HG03139 (cell line): ENCODE measurements around the gene KCNJ14.

Experiments
- ATAC-seq: cut with Tn5 transposase; IDR thresholded peaks from one replicate; pipeline ENCODE4 v1.9.1; 2021; ENCODE audit not compliant: unreplicated experiment

The KCNJ14 gene

GRCh38 chr19:48502350-48503018, 47.1 kb downstream of the KCNJ14 start:
- ATAC-seq: no peak

GRCh38 chr19:48506138-48506733, 50.9 kb downstream of the KCNJ14 start:
- no peak for ATAC-seq

- ATAC-seq: no peak
Observed at GRCh38 chr19:48507911-48508439, 52.6 kb downstream of the KCNJ14 start.

GRCh38 chr19:48508729-48509411, 53.5 kb downstream of the KCNJ14 start:
- ATAC-seq: no peak

- ATAC-seq: no peak
Observed at GRCh38 chr19:48509467-48510194, 54.3 kb downstream of the KCNJ14 start.

- no peak for ATAC-seq
Observed at GRCh38 chr19:48510421-48511268, 55.3 kb downstream of the KCNJ14 start.

GRCh38 chr19:48511321-48511731, 56.0 kb downstream of the KCNJ14 start:
- ATAC-seq: no peak

- no peak for ATAC-seq
Observed at GRCh38 chr19:48511800-48512503, 56.6 kb downstream of the KCNJ14 start, which contains the start of gene LMTK3. Gene LMTK3, minus strand, starts transcription at chr19:48511835. Its CDS starts 259 bp downstream, at chr19:48511576.

GRCh38 chr19:48512504-48513288, 57.3 kb downstream of the KCNJ14 start:
- ATAC-seq: no peak

GRCh38 chr19:48513289-48514122, 58.1 kb downstream of the KCNJ14 start:
- ATAC-seq: no peak

GRCh38 chr19:48514123-48514458, 58.7 kb downstream of the KCNJ14 start:
- ATAC-seq: no peak

GRCh38 chr19:48516536-48516935, 61.2 kb downstream of the KCNJ14 start:
- ATAC-seq: no peak
